H1 (cell line): ENCODE data around the gene GALNT7. TPM values are rescaled to one million over a fixed set of nuclear protein-coding genes. Genes with fewer than 3 reads are reported as not detected.

ENCODE experiments used
- GTF2F1 ChIP-seq: IDR thresholded peaks from 2 replicates; pipeline ENCODE4 v1.6.1; 2012; ENCODE audit warnings: low read depth, low read length, improper control_type of control experiment, borderline replicate concordance
- KDM1A ChIP-seq: fragments of 200-600, 300-600 bp; sonication (generic); IDR thresholded peaks from 2 replicates; pipeline ENCODE4 v1.7.1; 2016; ENCODE audit warnings: mild to moderate bottlenecking, low read length, borderline replicate concordance
- NRF1 ChIP-seq: IDR thresholded peaks from 2 replicates; pipeline ENCODE4 v1.6.1; 2011; ENCODE audit warnings: mild to moderate bottlenecking, low read depth, low read length, improper control_type of control experiment
- RBBP5 ChIP-seq: IDR thresholded peaks from 2 replicates; pipeline ENCODE4 v1.7.1; 2012; ENCODE audit warnings: low read depth, mild to moderate bottlenecking, inconsistent platforms, low read length, moderate library complexity, borderline replicate concordance
- SIRT6 ChIP-seq: IDR thresholded peaks from one replicate; pipeline ENCODE4 v1.7.1; 2012; ENCODE audit warnings: low read length, inconsistent platforms
- TAF1 ChIP-seq: IDR thresholded peaks from 2 replicates; pipeline ENCODE4 v1.6.1; 2011; ENCODE audit warnings: mild to moderate bottlenecking, low read depth, low read length
- TEAD4 ChIP-seq: IDR thresholded peaks from 2 replicates; pipeline ENCODE4 v1.6.1; 2012; ENCODE audit warnings: low read depth, low read length, inconsistent platforms, mixed read lengths
- polyA plus RNA-seq, 7 experiments: library from polyadenylated mRNA; depleted of rRNA in 3 of 7; stranded (reverse) in 5 of 7; unstranded in 2 of 7; fragments of >200 nt in 5 of 7; fragments of 200-250 nt in 2 of 7; gene quantifications; 1 replicate in 5 of 7; 2 replicates in 1 of 7; 4 replicates in 1 of 7; pipeline versions ENCODE4 v1.2.1 to v1.2.3, GENCODE V29; 2011 to 2013; ENCODE audit warnings: missing spikeins in 2 of 7, mixed read lengths in 2 of 7
- total RNA-seq: library from RNA; stranded (reverse); fragmentation: NEBNext Ultra II Directional; extraction: Animal tissue kit (Norgen Biotek cat#: 25700); gene quantifications from 2 replicates; pipeline ENCODE4 v1.2.1, GENCODE V29; 2021

The GALNT7 gene
- total and polyA plus RNA-seq, 2 of the 8 experiments (the other 6 are each of a cell fraction or from before 2014, with no cell fraction given) = 22.4 to 85.5 TPM

- TF ChIP-seq NRF1 (no peak), RBBP5 (no peak), SIRT6 (no peak), TAF1 (no peak), GTF2F1 (no peak), TEAD4 (no peak), KDM1A (no peak)
Measured at GRCh38 chr4:173284463-173284862, 115.9 kb downstream of the GALNT7 start (continued).
